ENCODE results near the gene PKN2.
"Not testable (repeated sequence)": the region's sequence is repeated elsewhere in the genome, so short reads cannot be mapped to it uniquely, and the experiment has no call there.

The PKN2 gene

DNA sequence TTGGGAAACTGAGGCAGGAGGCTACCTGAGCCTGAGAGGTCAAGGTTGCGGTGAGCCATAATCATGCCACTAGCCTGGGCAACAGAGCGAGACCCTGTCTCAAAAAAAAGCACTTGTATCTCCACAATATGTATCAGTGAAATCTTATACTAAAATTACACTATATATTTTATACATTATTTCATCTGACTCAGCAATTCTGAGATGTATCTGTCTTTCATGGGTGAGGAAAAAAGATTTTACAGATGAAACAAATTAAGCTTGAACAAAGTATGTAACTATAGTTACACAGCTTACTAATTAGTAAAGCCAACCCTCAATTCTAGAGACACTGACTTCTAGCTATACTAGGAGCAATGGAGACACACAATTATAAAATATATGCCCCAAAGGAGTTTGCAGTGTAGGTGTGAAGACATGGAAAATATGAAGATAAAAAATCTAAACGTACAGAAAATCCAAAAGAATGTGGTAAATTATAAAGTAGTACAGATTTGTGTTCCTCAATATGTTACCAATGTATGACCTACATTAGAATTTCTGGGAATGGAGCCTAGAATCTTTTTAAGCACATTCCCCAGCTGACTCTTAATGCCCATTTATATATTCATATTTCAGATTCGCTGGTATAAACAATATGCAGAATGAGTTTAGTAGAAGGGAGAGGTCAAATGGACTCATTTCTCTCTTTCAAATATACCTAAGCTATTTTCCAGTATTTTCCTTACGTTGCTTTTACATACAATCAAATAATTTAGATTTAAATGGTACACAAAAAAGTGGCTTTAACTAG lies 192.7 kb downstream of the PKN2 start:
- TF ChIP-seq, protein P1, sequence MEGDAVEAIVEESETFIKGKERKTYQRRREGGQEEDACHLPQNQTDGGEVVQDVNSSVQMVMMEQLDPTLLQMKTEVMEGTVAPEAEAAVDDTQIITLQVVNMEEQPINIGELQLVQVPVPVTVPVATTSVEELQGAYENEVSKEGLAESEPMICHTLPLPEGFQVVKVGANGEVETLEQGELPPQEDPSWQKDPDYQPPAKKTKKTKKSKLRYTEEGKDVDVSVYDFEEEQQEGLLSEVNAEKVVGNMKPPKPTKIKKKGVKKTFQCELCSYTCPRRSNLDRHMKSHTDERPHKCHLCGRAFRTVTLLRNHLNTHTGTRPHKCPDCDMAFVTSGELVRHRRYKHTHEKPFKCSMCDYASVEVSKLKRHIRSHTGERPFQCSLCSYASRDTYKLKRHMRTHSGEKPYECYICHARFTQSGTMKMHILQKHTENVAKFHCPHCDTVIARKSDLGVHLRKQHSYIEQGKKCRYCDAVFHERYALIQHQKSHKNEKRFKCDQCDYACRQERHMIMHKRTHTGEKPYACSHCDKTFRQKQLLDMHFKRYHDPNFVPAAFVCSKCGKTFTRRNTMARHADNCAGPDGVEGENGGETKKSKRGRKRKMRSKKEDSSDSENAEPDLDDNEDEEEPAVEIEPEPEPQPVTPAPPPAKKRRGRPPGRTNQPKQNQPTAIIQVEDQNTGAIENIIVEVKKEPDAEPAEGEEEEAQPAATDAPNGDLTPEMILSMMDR (IDR thresholded peaks at IDR 0.05; ENCODE audit: low read depth, low read length, missing control alignments): no peak
- in situ Hi-C loops (cut with HindIII; ENCODE audit: low sequenced_read_pairs): no loop called here

DNA sequence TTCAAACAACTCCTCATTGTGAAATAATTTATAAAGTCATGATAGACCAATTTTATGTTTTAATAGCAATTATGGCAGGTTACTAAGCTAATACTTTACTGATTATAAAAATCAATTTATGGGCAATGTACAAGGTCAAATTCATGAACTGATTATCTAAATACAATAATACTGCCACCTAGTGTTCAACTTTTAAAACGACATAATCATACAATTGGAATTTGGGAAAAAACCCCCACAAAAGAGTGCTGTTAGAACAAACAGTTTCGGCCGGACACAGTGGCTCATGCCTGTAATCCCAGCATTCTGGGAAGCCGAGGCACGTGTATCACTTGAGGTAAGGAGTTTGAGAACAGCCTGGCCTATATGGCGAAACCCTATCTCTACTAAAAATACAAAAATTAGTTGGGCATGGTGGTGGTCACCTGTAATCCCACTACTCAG lies 193.3 kb downstream of the PKN2 start:
- TF ChIP-seq, protein P1 (IDR thresholded peaks at IDR 0.05; ENCODE audit: low read depth, low read length, missing control alignments): no peak
- in situ Hi-C loops (cut with HindIII; ENCODE audit: low sequenced_read_pairs): no loop called here
- DNase-seq (ENCODE audit: low read depth): no peak
- H3K4me3 ChIP-seq (ENCODE audit: low read depth, low read length): no peak overlapping the region

More for the DNA sequence above, 192.7 kb downstream of the PKN2 start:
- DNase-seq (ENCODE audit: low read depth): no peak
- no peak overlapping the region for H3K4me3 ChIP-seq (ENCODE audit: low read depth, low read length)

DNA sequence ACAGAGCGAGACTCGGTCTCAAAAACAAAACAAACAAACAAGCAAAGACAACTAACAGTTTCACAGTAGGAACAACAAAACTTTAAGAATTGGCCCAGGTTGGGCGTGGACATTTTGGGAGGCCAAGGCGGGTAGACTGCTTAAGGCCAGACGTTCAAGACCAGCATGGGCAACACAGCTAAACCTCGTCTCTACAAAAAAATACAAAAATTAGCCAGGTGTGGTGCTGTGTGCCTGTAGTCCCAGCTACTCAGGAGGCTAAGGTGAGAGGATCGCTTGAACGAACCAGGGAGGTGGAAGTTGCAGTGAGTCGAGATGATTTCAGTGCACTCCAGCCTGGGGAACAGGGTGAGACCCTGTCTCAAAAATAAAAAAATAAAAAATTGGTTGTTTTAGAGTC lies 193.8 kb downstream of the PKN2 start:
- TF ChIP-seq, protein P1 (IDR thresholded peaks at IDR 0.05; ENCODE audit: low read depth, low read length, missing control alignments): no peak
- H3K4me3 ChIP-seq (ENCODE audit: low read depth, low read length): no peak overlapping the region
- no peak for DNase-seq (ENCODE audit: low read depth)
- in situ Hi-C loops (cut with HindIII; ENCODE audit: low sequenced_read_pairs): no loop called here

GRCh38 chr1:88878731-88879130 lies 194.7 kb downstream of the PKN2 start:
- in situ Hi-C loops (cut with HindIII; ENCODE audit: low sequenced_read_pairs): no loop called here
- no peak for DNase-seq (ENCODE audit: low read depth)
- TF ChIP-seq, protein P1 (IDR thresholded peaks at IDR 0.05; ENCODE audit: low read depth, low read length, missing control alignments): no peak
- H3K4me3 ChIP-seq (ENCODE audit: low read depth, low read length): no peak overlapping the region

DNA sequence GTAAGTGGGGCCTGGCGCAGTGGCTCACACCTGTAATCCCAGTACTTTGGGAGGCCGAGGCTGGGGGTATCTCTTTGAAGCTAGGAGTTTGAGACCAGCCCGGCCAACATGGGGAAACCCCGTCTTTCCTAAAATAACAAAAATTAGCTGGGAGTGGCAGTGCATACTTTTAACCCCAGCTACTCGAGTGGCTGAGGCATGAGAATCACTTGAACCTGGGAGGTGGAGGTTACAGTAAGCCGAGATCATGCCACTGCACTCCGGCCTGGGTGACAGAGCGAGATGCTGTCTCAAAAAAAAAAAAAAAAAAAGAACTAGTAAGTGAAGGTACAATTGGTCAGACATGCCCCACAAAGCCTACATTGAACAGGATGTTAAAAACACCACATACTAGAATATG lies 196.6 kb downstream of the PKN2 start:
- DNase-seq (ENCODE audit: low read depth); H3K4me3 ChIP-seq (ENCODE audit: low read depth, low read length); in situ Hi-C loops (cut with HindIII; ENCODE audit: low sequenced_read_pairs): not testable (repeated sequence)

DNA sequence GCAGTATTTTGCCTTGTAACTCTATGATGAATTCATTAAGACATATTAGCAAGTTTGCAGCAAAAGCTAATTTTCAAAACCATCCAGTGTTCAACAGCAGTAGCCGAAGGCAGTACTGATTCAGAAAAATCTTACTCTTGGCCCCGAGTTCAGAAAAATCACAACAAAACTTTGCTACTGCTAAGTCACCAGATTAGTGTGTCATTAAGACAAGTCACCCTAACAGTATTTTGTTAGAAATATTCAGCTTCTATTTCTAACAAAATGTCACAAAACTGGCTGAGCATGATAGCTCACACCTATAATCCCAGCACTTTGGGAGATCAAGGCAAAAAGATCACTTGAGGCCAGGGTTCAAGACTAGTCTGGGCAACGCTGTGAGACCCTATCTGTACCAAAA lies 199.1 kb downstream of the PKN2 start:
- in situ Hi-C loops (cut with HindIII; ENCODE audit: low sequenced_read_pairs): no loop called here
- no peak overlapping the region for H3K4me3 ChIP-seq (ENCODE audit: low read depth, low read length)
- TF ChIP-seq, protein P1 (IDR thresholded peaks at IDR 0.05; ENCODE audit: low read depth, low read length, missing control alignments): no peak
- DNase-seq (ENCODE audit: low read depth): no peak
